H9 (cell line): Measurements from ENCODE around the gene CCDC134. TPM values are rescaled to one million over a fixed set of nuclear protein-coding genes. Genes with fewer than 3 reads are reported as not detected.

Source experiments
- DNase-seq: peaks from one replicate; pipeline ENCODE4 v3.0.0-alpha.2; 2017
- H2AFZ ChIP-seq: one replicate; pipeline ENCODE4 v1.6.1; 2013; ENCODE audit warnings: mild to moderate bottlenecking, low read length, control low read depth, moderate library complexity
- H2AK5ac ChIP-seq: 2 replicates; pipeline ENCODE4 v1.6.1; 2013; ENCODE audit warnings: low read length, control low read depth, mixed read lengths; ENCODE audit not compliant: insufficient read length
- H2BK120ac ChIP-seq: one replicate; pipeline ENCODE4 v1.6.1; 2013; ENCODE audit warnings: low read depth, mild to moderate bottlenecking, low read length, control low read depth, inconsistent platforms; ENCODE audit not compliant: poor library complexity, severe bottlenecking
- H2BK12ac ChIP-seq: 2 replicates; pipeline ENCODE4 v1.6.1; 2013; ENCODE audit warnings: low read length, control low read depth, mixed read lengths, low read depth; ENCODE audit not compliant: insufficient read length
- H2BK15ac ChIP-seq: 2 replicates; pipeline ENCODE4 v1.6.1; 2013; ENCODE audit warnings: low read depth, low read length, control low read depth
- H2BK20ac ChIP-seq: one replicate; pipeline ENCODE4 v1.6.1; 2013; ENCODE audit warnings: low read depth, mild to moderate bottlenecking, low read length, control low read depth, inconsistent platforms; ENCODE audit not compliant: poor library complexity, severe bottlenecking
- H2BK5ac ChIP-seq: 2 replicates; pipeline ENCODE4 v1.6.1; 2013; ENCODE audit warnings: low read length, control low read depth, mixed read lengths; ENCODE audit not compliant: insufficient read length
- H3K14ac ChIP-seq: 2 replicates; pipeline ENCODE4 v1.6.1; 2013; ENCODE audit warnings: low read length, control low read depth; ENCODE audit not compliant: insufficient read depth
- H3K18ac ChIP-seq: 2 replicates; pipeline ENCODE4 v1.6.1; 2013; ENCODE audit warnings: low read depth, mild to moderate bottlenecking, mixed read lengths, low read length, control low read depth; ENCODE audit not compliant: insufficient read length
- H3K23ac ChIP-seq: 2 replicates; pipeline ENCODE4 v1.6.1; 2013; ENCODE audit warnings: low read length, control low read depth, mixed read lengths, low read depth; ENCODE audit not compliant: insufficient read length
- H3K23me2 ChIP-seq: 2 replicates; pipeline ENCODE4 v1.6.1; 2013; ENCODE audit warnings: low read depth, mild to moderate bottlenecking, mixed read lengths, low read length, control low read depth; ENCODE audit not compliant: insufficient read length, poor library complexity, severe bottlenecking
- H3K27ac ChIP-seq: 2 replicates; pipeline ENCODE4 v1.5.1; 2013; ENCODE audit warnings: low read length, control low read depth, mixed read lengths, low read depth; ENCODE audit not compliant: insufficient read length
- H3K27me3 ChIP-seq: 2 replicates; pipeline ENCODE4 v1.6.1; 2013; ENCODE audit warnings: low read length, control low read depth, inconsistent platforms; ENCODE audit not compliant: insufficient read depth
- H3K4ac ChIP-seq: 2 replicates; pipeline ENCODE4 v1.6.1; 2013; ENCODE audit warnings: low read depth, mild to moderate bottlenecking, control low read depth, inconsistent platforms, low read length, moderate library complexity
- H3K4me1 ChIP-seq: 2 replicates; pipeline ENCODE4 v1.6.1; 2013; ENCODE audit warnings: low read length, control low read depth, inconsistent platforms; ENCODE audit not compliant: insufficient read depth
- H3K4me2 ChIP-seq: 2 replicates; pipeline ENCODE4 v1.6.1; 2013; ENCODE audit warnings: low read length, control low read depth, mixed read lengths; ENCODE audit not compliant: insufficient read length, insufficient read depth
- H3K56ac ChIP-seq: 2 replicates; pipeline ENCODE4 v1.6.1; 2013; ENCODE audit warnings: low read depth, mild to moderate bottlenecking, mixed read lengths, low read length, control low read depth; ENCODE audit not compliant: insufficient read length
- H3K79me1 ChIP-seq: 2 replicates; pipeline ENCODE4 v1.6.1; 2013; ENCODE audit warnings: low read depth, mild to moderate bottlenecking, moderate library complexity, low read length, control low read depth, inconsistent platforms; ENCODE audit not compliant: insufficient read depth, poor library complexity, severe bottlenecking
- H3K79me2 ChIP-seq: 2 replicates; pipeline ENCODE4 v1.6.1; 2013; ENCODE audit warnings: low read length, control low read depth, inconsistent platforms; ENCODE audit not compliant: insufficient read depth
- H3K9ac ChIP-seq: 2 replicates; pipeline ENCODE4 v1.6.1; 2013; ENCODE audit warnings: low read length, control low read depth, mixed read lengths; ENCODE audit not compliant: insufficient read length; ENCODE audit errors: extremely low read depth
- H3K9me3 ChIP-seq: one replicate; pipeline ENCODE4 v1.6.1; 2013; ENCODE audit warnings: low read depth, low read length, inconsistent platforms; ENCODE audit not compliant: control insufficient read depth
- H3T11ph ChIP-seq: one replicate; pipeline ENCODE4 v1.6.1; 2013; ENCODE audit warnings: mild to moderate bottlenecking, low read length, control low read depth, inconsistent platforms
- H4K20me1 ChIP-seq: one replicate; pipeline ENCODE4 v1.6.1; 2013; ENCODE audit not compliant: control insufficient read depth, insufficient read length, insufficient read depth
- H4K5ac ChIP-seq: 2 replicates; pipeline ENCODE4 v1.6.1; 2013; ENCODE audit warnings: low read depth, mild to moderate bottlenecking, mixed read lengths, low read length, control low read depth; ENCODE audit not compliant: insufficient read length
- H4K8ac ChIP-seq: replicated peaks from 2 replicates; pipeline ENCODE4 v1.6.1; 2013; ENCODE audit warnings: low read length, control low read depth, mixed read lengths, low read depth; ENCODE audit not compliant: insufficient read length
- H4K91ac ChIP-seq: 2 replicates; pipeline ENCODE4 v1.6.1; 2013; ENCODE audit warnings: low read depth, mild to moderate bottlenecking, moderate library complexity, mixed read lengths, low read length, control low read depth; ENCODE audit not compliant: insufficient read length
- H3K27ac Mint-ChIP-seq, 3 experiments: 2 replicates in 2 of 3; 3 replicates in 1 of 3; pipeline ENCODE4 v1.8.0; 2020 to 2021; ENCODE audit warnings: mixed read lengths in 3 of 3, mild to moderate bottlenecking in 1 of 3, moderate library complexity in 1 of 3
- H3K27me3 Mint-ChIP-seq: 2 replicates; pipeline ENCODE4 v1.8.0; 2021; ENCODE audit warnings: low read depth, mild to moderate bottlenecking, moderate library complexity, mixed read lengths
- H3K36me3 Mint-ChIP-seq, 3 experiments: 2 replicates in 2 of 3; 3 replicates in 1 of 3; pipeline ENCODE4 v1.8.0; 2020 to 2021; ENCODE audit warnings: low read depth in 3 of 3, mixed read lengths in 3 of 3; ENCODE audit not compliant: insufficient read depth in 1 of 3
- H3K4me1 Mint-ChIP-seq, 2 experiments: 2 replicates each; pipeline ENCODE4 v1.8.0; 2020; ENCODE audit warnings: mixed read lengths in 2 of 2
- H3K4me3 Mint-ChIP-seq, 2 experiments: 2 replicates in 1 of 2; 3 replicates in 1 of 2; pipeline ENCODE4 v1.8.0; 2020 to 2021; ENCODE audit warnings: mild to moderate bottlenecking in 2 of 2, mixed read lengths in 2 of 2, moderate library complexity in 1 of 2
- H3K9me3 Mint-ChIP-seq, 2 experiments: 2 replicates in 1 of 2; 3 replicates in 1 of 2; pipeline ENCODE4 v1.8.0; 2020; ENCODE audit warnings: mild to moderate bottlenecking in 2 of 2, mixed read lengths in 2 of 2, moderate library complexity in 1 of 2
- CTCF ChIP-seq: fragments of 200-600 bp; sonication (generic); conservative IDR thresholded peaks from 3 replicates; pipeline ENCODE4 v1.8.0; 2021; ENCODE audit warnings: antibody characterized with exemption, mild to moderate bottlenecking
- WGBS: extraction: QIAGEN DNeasy Blood & Tissue Kit; methylation state at CpG from one replicate; pipeline ENCODE4 v1.1.7; 2013; ENCODE audit warnings: missing lambda C conversion rate, low lambda C conversion rate, mixed read lengths; ENCODE audit not compliant: insufficient read length; ENCODE audit errors: extremely low coverage; 5-methylcytosine and 5-hydroxymethylcytosine counted together
- total RNA-seq: library from RNA; stranded (reverse); gene quantifications from 2 replicates; pipeline ENCODE4 v1.2.1, GENCODE V29; 2021

Gene CCDC134
- total RNA-seq, 1 experiment from 2014 or later, result 20.7 TPM

DNA sequence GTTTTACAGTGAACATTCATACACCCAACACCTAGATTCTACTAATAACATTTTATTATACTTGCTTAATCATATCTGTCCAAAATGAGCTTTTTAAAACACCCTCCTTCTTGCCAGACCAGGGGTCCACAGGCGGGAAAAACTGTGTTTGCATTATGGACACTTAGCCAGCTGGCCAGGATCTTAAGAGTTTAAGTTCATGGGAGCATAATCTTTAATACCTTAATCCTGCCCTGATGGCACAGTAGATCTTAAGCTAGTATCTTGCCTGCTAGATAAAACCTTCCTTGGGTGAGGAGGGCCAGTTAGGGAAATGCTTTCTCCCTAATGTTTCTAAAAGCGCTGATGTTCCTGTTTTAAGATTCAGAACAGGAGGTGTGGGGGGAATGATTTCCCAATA lies 13.1 kb upstream of the CCDC134 start:
- Histone ChIP-seq H4K5ac (no peak overlapping the region), H3K4me1 (no peaks in the 10 kb centered on the region), H2BK20ac (no peak overlapping the region), H3K9me3 (no peaks in the 10 kb centered on the region), H2AK5ac (no peak overlapping the region), H3K79me1 (no peaks in the 10 kb centered on the region), H3K9ac (no peak overlapping the region), H2BK120ac (no peak overlapping the region), H3K14ac (no peak overlapping the region), H3K27ac (no peak overlapping the region), H2BK5ac (no peak overlapping the region), H4K91ac (no peak overlapping the region), H4K20me1 (no peaks in the 10 kb centered on the region), H3K23ac (no peak overlapping the region), H3K4ac (no peak overlapping the region), H3K23me2 (no peaks in the 10 kb centered on the region), H2BK12ac (no peak overlapping the region), H2AFZ (no peak overlapping the region), H3T11ph (no peak overlapping the region), H3K27me3 (no peaks in the 10 kb centered on the region), H4K8ac (no peak overlapping the region), H3K4me2 (no peak overlapping the region), H3K56ac (no peak overlapping the region), H3K18ac (no peak overlapping the region), H2BK15ac (no peak overlapping the region), H3K79me2 (no peaks in the 10 kb centered on the region)
- no peaks in the 10 kb centered on the region for H3K36me3 Mint-ChIP-seq
- WGBS, result no CpG with 5 or more reads among the region's 2 CpGs
- no peak for TF ChIP-seq CTCF
- no peak for DNase-seq
- no peaks in the 10 kb centered on the region for H3K9me3 Mint-ChIP-seq
- no peak overlapping the region for H3K4me3 Mint-ChIP-seq
- H3K27me3 Mint-ChIP-seq, result peaks cover 8% of the 10 kb centered on the region
- no peak overlapping the region for H3K27ac Mint-ChIP-seq
- H3K4me1 Mint-ChIP-seq, result no peaks in the 10 kb centered on the region
